GM18507 (cell line): ENCODE data around the gene CD244.
"Not testable (repeated sequence)": the region's sequence is repeated elsewhere in the genome, so short reads cannot be mapped to it uniquely, and the experiment has no call there.

Source experiments
- DNase-seq: peaks from one replicate; pipeline ENCODE4 v3.0.0; 2011; ENCODE audit warnings: low read depth; ENCODE audit not compliant: insufficient read length; ENCODE audit errors: extremely low spot score
- FAIRE-seq: peaks from 2 replicates; lab custom pipeline; 2011; peaks lifted over from hg19 to GRCh38; lab: Jason Lieb, UNC

CD244 gene

DNA sequence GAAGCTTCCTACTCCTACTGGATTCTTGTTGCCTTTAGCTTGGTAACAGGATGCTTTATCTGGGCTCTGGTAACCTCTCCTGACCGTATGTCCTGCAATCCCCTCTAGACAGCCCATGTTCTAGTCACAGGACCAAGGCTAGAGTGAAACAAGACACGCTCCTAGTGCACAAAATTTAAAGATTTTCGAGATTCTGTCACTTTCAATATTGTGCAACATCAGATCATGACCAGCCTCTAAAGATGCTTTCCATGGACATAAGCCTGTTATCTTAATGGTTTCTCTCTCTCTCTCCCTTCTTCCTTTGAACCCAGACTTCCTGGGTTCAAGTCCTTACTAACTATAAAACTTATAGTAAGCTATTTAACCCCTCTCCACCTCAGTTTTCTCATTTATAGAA lies 68.3 kb downstream of the CD244 start:
- DNase-seq (no peak), FAIRE-seq (no peak)

DNA sequence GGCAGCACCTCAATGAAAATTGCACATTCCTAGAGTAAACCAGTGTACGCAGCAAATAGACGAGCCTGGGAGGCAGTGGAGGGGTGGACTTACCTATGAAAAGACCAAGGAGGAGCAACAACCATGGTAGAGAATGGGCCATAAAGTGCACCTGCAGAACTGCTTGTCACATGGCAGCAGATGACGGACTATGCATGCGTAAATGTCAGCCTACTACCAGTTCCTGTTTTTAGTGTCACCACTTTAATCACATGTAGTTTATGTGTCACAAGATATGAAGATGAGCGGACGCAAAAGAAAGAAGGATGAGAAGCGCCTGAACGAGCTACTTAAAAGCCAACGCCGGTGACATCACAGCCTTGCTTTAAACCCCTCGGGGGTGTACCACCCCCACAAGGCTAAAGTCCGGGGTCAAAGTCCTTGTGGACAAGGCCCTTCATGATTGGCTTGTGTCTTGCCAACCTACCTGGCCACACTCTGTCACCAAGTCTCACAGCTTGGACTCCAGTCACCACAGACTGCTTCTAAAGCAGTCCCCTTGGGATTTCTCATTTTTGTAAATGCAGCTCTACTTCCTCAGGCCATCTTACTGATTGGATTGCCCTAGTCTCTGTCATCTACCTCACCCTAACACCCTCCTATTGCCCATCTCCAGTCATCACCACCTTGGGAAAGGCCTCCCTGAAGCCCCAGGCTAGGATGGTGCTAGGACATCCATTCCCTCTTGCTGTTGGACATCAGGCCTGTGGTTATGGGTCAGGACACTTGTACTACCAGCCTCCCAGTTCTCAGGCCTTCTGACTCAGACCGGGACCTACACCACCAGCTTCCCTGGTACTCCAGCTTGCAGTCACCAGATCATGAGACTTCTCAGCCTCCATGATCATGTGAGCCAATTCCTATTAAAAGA lies 72.7 kb downstream of the CD244 start:
- no peak for DNase-seq
- peak; percentile 97 for FAIRE-seq

DNA sequence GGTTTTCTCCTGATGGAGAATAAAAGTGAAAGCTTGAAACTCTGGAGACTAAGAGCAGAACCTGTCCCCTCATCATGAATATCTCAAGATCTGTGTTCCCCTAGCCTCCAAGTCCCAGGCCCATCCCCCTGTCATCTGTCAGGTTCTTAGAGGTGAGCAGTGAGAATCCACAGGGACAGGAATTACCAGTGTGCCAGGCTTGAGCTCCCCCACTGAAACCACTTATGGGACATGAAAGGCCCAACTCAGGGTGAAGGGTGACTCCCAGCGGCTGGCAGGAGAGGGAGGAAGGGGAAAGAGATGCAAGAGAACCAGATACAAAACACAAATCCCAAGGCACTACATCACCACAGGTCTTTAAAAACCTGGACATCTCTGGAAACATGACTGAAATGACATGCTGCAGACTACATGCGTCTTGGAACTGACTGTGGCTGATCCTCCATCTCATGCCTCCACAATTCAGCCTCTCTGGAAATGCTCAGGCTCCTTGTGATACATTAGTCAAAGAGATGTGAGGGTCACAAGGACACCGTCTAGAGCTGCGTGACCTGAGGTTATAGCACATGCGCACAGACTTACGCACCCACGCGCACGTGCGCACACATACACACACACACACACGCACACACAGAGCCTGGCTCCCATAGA lies 73.5 kb downstream of the CD244 start:
- no peak for DNase-seq
- FAIRE-seq, result peak; percentile 67

DNA sequence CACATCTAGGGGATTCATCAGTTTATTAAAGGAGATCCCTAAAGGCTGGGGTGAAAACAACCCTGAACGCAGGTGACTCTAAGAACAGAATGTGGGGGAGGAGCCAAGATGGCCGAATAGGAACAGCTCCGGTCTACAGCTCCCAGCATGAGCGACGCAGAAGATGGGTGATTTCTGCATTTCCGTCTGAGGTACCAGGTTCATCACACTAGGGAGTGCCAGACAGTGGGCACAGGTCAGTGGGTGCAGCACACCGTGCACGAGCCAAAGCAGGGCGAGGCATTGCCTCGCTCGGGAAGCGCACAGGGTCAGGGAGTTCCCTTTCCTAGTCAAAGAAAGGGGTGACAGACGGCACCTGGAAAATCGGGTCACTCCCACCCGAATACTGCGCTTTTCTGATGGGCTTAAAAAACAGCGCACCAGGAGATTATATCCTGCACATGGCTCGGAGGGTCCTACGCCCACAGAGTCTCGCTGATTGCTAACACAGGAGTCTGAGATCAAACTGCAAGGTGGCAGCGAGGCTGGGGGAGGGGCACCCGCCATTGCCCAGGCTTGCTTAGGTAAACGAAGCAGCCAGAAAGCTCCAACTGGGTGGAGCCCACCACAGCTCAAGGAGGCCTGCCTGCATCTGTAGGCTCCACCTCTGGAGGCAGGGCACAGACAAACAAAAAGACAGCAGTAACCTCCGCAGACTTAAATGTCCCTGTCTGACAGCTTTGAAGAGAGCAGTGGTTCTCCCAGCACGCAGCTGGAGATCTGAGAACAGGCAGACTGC lies 79.5 kb downstream of the CD244 start:
- not testable (repeated sequence) for DNase-seq, FAIRE-seq

DNA sequence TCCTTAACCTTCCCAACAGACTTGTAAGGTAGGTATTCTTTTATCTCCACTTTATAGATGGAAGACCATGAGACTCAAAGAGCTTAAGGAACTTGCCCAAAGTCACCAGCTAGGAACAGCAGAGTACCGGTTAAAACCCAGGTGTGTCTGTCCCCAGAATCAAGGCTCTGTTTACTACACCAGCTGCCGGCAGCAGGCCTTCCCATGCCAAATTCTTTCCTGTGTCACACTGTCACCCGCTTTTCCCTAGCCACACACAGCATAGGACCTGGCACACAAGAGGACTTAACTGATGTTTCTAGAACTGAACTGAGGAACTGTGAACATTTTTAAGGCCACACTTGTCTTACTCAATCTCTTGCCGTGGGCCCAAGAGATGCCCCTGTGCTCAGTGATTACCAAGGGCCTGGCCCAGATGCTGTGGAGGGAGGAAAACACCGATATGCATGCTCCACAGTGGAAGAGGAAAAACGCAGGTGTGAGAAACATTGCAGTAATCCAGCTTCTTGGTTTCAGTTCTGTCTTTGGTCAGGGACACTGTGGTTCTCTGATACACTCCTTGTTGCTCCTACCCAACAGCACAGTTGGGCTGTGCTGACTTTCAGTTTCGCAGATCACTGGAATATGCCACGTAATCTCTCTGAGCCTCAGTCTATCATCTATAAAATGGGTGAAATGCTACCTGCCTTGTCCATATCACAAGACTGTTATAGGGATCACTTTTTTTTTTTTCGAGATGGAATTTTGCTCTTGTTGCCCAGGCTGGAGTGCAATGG lies 80.6 kb downstream of the CD244 start:
- FAIRE-seq (peak; percentile 98), DNase-seq (peak; percentile 50)

DNA sequence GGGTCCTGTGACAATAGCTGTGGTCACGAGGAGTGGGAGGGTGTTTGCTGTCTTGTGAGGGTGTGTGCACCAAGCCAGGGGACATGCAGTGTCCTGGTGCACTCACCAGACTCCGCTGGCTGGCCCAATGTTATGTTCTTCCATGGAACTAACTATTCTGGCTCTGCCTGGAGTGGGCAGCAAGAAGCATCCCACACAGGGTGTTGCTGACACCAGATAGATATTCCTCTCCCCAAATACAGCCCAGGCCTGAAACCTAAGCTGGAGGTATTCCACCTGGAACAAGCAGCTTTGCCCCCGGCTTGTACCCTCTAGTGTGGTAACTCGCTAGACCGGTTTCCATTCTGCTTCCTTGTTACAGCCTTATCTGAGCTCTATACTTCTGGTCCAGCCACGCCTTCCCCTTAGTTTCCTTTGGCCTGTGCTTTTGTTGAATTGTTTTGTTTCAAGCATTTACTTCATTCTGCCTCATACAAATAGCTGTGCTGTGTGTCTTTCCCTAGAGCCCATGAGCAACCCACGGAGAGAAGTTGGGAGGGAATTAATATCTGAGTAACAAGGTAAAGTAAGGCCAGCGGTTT lies 81.4 kb downstream of the CD244 start:
- FAIRE-seq (no peak), DNase-seq (no peak)

DNA sequence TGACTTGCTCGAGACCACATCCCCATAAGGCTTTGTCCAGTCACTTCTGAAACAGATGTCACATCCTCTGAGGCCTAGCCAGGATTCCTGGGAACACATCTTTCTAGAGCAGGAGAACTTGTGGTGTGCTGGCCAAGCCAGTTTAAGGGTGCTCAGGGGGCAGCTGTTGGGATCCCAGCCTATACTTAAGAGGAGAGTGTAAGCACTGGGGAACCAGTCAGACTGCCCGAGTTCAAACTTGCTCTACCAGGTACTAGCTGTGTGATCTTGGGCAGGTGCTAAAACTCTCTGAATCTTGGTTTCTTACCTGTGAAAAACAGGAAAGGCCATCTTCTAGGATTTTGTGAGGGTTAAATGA lies 82.3 kb downstream of the CD244 start:
- FAIRE-seq, result no peak
- no peak for DNase-seq
